ENCODE measurements around the gene MYH6. TPM values are rescaled to one million over a fixed set of nuclear protein-coding genes. Genes with fewer than 3 reads are reported as not detected.
A peak's percentile ranks its signal among the peaks of the same experiment; 100 is the strongest.

Gene MYH6
- total RNA-seq, 1 donor from 2014 or later: 1.6 TPM

GRCh38 chr14:23438101-23438971 is 30.3 kb upstream of the MYH6 start:
- Mint-ChIP-seq H3K36me3 (ENCODE audit: low read depth, unreplicated experiment) (no peaks in the 10 kb centered on the region), H3K27ac (ENCODE audit: unreplicated experiment) (no peak overlapping the region), H3K27me3 (ENCODE audit: unreplicated experiment) (peaks cover 10% of the 10 kb centered on the region), H3K9me3 (ENCODE audit: unreplicated experiment) (no peaks in the 10 kb centered on the region), H3K4me3 (ENCODE audit: unreplicated experiment) (no peak overlapping the region), H3K4me1 (ENCODE audit: unreplicated experiment) (peaks cover 50% of the 10 kb centered on the region)
- DNase-seq (ENCODE audit: low spot score): no peak
- no peak for TF ChIP-seq CTCF (IDR thresholded peaks at IDR 0.05; ENCODE audit: unreplicated experiment)

GRCh38 chr14:23437133-23438100 is 29.3 kb upstream of the MYH6 start:
- peaks cover 9% of the 10 kb centered on the region for H3K27me3 Mint-ChIP-seq (ENCODE audit: unreplicated experiment)

GRCh38 chr14:23436327-23437132 is 28.5 kb upstream of the MYH6 start:
- H3K27me3 Mint-ChIP-seq (ENCODE audit: unreplicated experiment): peaks cover 10% of the 10 kb centered on the region
- DNase-seq (ENCODE audit: low spot score): no peak
- no peak for TF ChIP-seq CTCF (IDR thresholded peaks at IDR 0.05; ENCODE audit: unreplicated experiment)
- peaks cover 41% of the 10 kb centered on the region for H3K4me1 Mint-ChIP-seq (ENCODE audit: unreplicated experiment)
- no peak overlapping the region for H3K4me3 Mint-ChIP-seq (ENCODE audit: unreplicated experiment)
- no peak overlapping the region for H3K27ac Mint-ChIP-seq (ENCODE audit: unreplicated experiment)
- peaks cover 3% of the 10 kb centered on the region for H3K36me3 Mint-ChIP-seq (ENCODE audit: low read depth, unreplicated experiment)
- no peaks in the 10 kb centered on the region for H3K9me3 Mint-ChIP-seq (ENCODE audit: unreplicated experiment)

More at GRCh38 chr14:23437133-23438100, 29.3 kb upstream of the MYH6 start:
- no peak overlapping the region for H3K4me3 Mint-ChIP-seq (ENCODE audit: unreplicated experiment)
- H3K27ac Mint-ChIP-seq (ENCODE audit: unreplicated experiment): no peak overlapping the region
- no peaks in the 10 kb centered on the region for H3K9me3 Mint-ChIP-seq (ENCODE audit: unreplicated experiment)
- peaks cover 41% of the 10 kb centered on the region for H3K4me1 Mint-ChIP-seq (ENCODE audit: unreplicated experiment)
- no peak for DNase-seq (ENCODE audit: low spot score)
- H3K36me3 Mint-ChIP-seq (ENCODE audit: low read depth, unreplicated experiment): no peaks in the 10 kb centered on the region
- no peak for TF ChIP-seq CTCF (IDR thresholded peaks at IDR 0.05; ENCODE audit: unreplicated experiment)

- Mint-ChIP-seq H3K4me3 (ENCODE audit: unreplicated experiment) (no peak within 1 kb of the TSS), H3K9me3 (ENCODE audit: unreplicated experiment) (no peaks in the 10 kb centered on the region), H3K27ac (ENCODE audit: unreplicated experiment) (no peak within 1 kb of the TSS), H3K27me3 (ENCODE audit: unreplicated experiment) (peaks cover 12% of the 10 kb centered on the region), H3K4me1 (ENCODE audit: unreplicated experiment) (peaks cover 36% of the 10 kb centered on the region), H3K36me3 (ENCODE audit: low read depth, unreplicated experiment) (peaks cover 3% of the 10 kb centered on the region)
- TF ChIP-seq CTCF (IDR thresholded peaks at IDR 0.05; ENCODE audit: unreplicated experiment): no peak
- DNase-seq (ENCODE audit: low spot score): peak; percentile 22
Observed at GRCh38 chr14:23435543-23436326, 27.7 kb upstream of the MYH6 start, which contains the start of gene MYH7. Gene MYH7 (minus strand): TSS chr14:23435660. CDS start chr14:23433732, 1,928 bp downstream.
